CD4-positive, alpha-beta T cell treated with Interleukin-10 for 1 hour (primary cell): ENCODE results near the gene MGAT3.
A peak's percentile ranks its signal among the peaks of the same experiment; 100 is the strongest.
"Not testable (repeated sequence)": the region's sequence is repeated elsewhere in the genome, so short reads cannot be mapped to it uniquely, and the experiment has no call there.

ENCODE experiments used
- DNase-seq: peaks from one replicate; pipeline ENCODE4 v3.0.0-alpha.2; 2020

The MGAT3 gene

GRCh38 chr22:39494471-39495120, 37.8 kb downstream of the MGAT3 start:
- no peak for DNase-seq

- peak; percentile 61 for DNase-seq
Measured at GRCh38 chr22:39496131-39496838, 39.5 kb downstream of the MGAT3 start.

- no peak for DNase-seq
Measured at GRCh38 chr22:39497429-39497828, 40.6 kb downstream of the MGAT3 start.

- no peak for DNase-seq
Measured at GRCh38 chr22:39498368-39498767, 41.6 kb downstream of the MGAT3 start.

GRCh38 chr22:39498802-39499201, 42.0 kb downstream of the MGAT3 start:
- DNase-seq = no peak

- no peak for DNase-seq
Measured at GRCh38 chr22:39500101-39500500, 43.3 kb downstream of the MGAT3 start.

- no peak for DNase-seq
Measured at GRCh38 chr22:39501644-39502108, 44.9 kb downstream of the MGAT3 start.

- DNase-seq = peak; percentile 93
Measured at GRCh38 chr22:39502109-39502788, 45.4 kb downstream of the MGAT3 start, which contains the start of gene MIEF1. TSS of gene MIEF1 (plus strand) at chr22:39502290. CDS start at chr22:39511295, 9,005 bp downstream.

- DNase-seq = no peak
Measured at GRCh38 chr22:39502789-39503409, 46.1 kb downstream of the MGAT3 start.

- DNase-seq = no peak
Measured at GRCh38 chr22:39503630-39504029, 46.8 kb downstream of the MGAT3 start.

- DNase-seq = no peak
Measured at GRCh38 chr22:39504071-39504470, 47.3 kb downstream of the MGAT3 start.

GRCh38 chr22:39507021-39507420, 50.2 kb downstream of the MGAT3 start:
- not testable (repeated sequence) for DNase-seq

- DNase-seq = no peak
Measured at GRCh38 chr22:39508393-39508792, 51.6 kb downstream of the MGAT3 start.

- DNase-seq = no peak
Measured at GRCh38 chr22:39510529-39511149, 53.8 kb downstream of the MGAT3 start.

GRCh38 chr22:39511226-39511625, 54.4 kb downstream of the MGAT3 start:
- no peak for DNase-seq

- DNase-seq = no peak
Measured at GRCh38 chr22:39512026-39512425, 55.2 kb downstream of the MGAT3 start.

GRCh38 chr22:39513791-39514190, 57.0 kb downstream of the MGAT3 start:
- no peak for DNase-seq

GRCh38 chr22:39514373-39514973, 57.7 kb downstream of the MGAT3 start:
- peak; percentile 59 for DNase-seq

- DNase-seq = no peak
Measured at GRCh38 chr22:39515266-39516050, 58.6 kb downstream of the MGAT3 start.

GRCh38 chr22:39517470-39517869, 60.7 kb downstream of the MGAT3 start:
- DNase-seq = no peak

GRCh38 chr22:39518144-39518786, 61.5 kb downstream of the MGAT3 start:
- DNase-seq = no peak
